Lower leg skin (tissue), 4 donors: ENCODE measurements around the gene PPP1R9B. TPM values are rescaled to one million over a fixed set of nuclear protein-coding genes. Genes with fewer than 3 reads are reported as not detected.

Source experiments
- DNase-seq, 2 donors: peaks; one replicate each; pipeline ENCODE4 v3.0.0-alpha.2; 2019; ENCODE audit warnings: low spot score in 2 of 2
- H3K4me3 ChIP-seq: fragments of 200-600 bp; sonication (generic); 2 replicates; pipeline ENCODE4 v1.5.1; 2017; ENCODE audit warnings: mild to moderate bottlenecking, low read depth; ENCODE audit not compliant: poor library complexity, severe bottlenecking
- POLR2A ChIP-seq, 2 donors: fragments of 450-650 bp; IDR thresholded peaks; one replicate each; pipeline ENCODE4 v1.6.1; 2016 to 2017; ENCODE audit warnings: antibody characterized with exemption in 2 of 2, mild to moderate bottlenecking in 1 of 2, moderate library complexity in 1 of 2
- WGBS, 2 donors: methylation state at CpG; one replicate each; pipeline ENCODE4 v1.1.5; 2018; 5-methylcytosine and 5-hydroxymethylcytosine counted together
- intact Hi-C: fragments of 100-400 bp; cut with DNase I; formaldehyde crosslinking; loops from one replicate; pipeline ENCODE4 v1.15.0; 2023; ENCODE audit warnings: low total_unique reads
- total RNA-seq, 4 donors: library from RNA; depleted of rRNA; stranded (reverse); fragments of >200 nt; gene quantifications; one replicate each; pipeline ENCODE4 v1.1.0, GENCODE V29; 2016
- TF ChIP-seq, protein P1 (sequence below), 3 donors: fragments of 450-650 bp; IDR thresholded peaks; one replicate each; pipeline ENCODE4 v1.5.1; 2016; ENCODE audit warnings: antibody characterized with exemption in 3 of 3, mild to moderate bottlenecking in 3 of 3, moderate library complexity in 2 of 3

PPP1R9B gene
- total RNA-seq, 4 donors from 2014 or later, result 20.7 to 31.9 (median 29.5) TPM

DNA sequence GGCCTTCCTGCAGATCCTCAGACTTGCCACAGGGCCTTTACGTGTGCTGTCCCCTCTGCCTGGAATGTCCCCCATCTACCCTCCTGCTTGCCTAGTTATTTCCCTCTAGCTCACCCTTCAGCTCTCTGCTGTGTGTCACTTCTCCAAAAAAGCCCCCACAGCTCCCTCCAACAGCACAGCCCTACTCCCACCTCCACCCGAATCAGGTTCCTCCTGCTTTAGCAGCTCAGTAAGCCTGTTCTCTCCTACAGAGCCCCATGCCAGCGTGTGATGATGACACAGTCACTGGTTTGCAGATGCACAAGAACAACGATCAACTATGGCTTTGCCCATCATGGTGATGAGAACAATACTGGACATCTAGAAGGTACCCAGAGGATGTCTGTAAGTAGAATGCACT, 13.4 kb downstream of the PPP1R9B start:
- intact Hi-C loops, result no loop called here
- TF ChIP-seq, protein P1, sequence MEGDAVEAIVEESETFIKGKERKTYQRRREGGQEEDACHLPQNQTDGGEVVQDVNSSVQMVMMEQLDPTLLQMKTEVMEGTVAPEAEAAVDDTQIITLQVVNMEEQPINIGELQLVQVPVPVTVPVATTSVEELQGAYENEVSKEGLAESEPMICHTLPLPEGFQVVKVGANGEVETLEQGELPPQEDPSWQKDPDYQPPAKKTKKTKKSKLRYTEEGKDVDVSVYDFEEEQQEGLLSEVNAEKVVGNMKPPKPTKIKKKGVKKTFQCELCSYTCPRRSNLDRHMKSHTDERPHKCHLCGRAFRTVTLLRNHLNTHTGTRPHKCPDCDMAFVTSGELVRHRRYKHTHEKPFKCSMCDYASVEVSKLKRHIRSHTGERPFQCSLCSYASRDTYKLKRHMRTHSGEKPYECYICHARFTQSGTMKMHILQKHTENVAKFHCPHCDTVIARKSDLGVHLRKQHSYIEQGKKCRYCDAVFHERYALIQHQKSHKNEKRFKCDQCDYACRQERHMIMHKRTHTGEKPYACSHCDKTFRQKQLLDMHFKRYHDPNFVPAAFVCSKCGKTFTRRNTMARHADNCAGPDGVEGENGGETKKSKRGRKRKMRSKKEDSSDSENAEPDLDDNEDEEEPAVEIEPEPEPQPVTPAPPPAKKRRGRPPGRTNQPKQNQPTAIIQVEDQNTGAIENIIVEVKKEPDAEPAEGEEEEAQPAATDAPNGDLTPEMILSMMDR (IDR thresholded peaks at IDR 0.05), result no peak
- no peak for TF ChIP-seq POLR2A (IDR thresholded peaks at IDR 0.05)
- WGBS, 2 donors, result 86 to 88% methylated on average over 4 of the region's 4 CpGs

DNA sequence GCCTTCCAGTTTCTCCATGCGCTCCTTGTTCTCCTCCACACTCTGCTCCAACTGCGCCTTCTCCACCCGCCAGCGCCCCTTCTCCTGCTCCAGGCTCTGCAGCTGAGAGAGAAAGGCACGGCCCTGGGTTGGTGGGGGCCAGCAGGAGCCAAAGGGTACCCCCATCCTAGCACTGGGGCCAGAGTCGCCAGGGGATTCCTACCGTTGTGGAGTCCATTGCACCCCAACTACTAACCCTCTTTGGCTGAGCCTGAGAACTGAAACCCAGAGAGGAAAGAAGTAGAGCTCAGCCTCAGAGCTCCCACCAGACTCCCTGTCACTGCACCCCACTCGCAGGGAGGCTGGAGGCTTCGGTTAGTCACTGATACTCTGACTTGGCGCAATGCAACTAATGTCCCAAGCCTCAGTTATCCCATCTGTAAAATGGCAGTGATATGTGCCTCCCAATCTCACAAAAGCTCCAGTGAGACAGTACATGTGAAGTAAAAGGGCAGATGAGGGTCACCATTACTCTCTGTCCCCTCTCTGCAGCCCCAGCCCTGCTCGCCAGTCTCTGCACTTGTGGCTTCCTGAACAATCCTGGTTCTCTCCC, 14.3 kb downstream of the PPP1R9B start:
- WGBS, 2 donors, result 89 to 93% methylated on average over 11 of the region's 11 CpGs
- intact Hi-C loops, result no loop called here

More for the DNA sequence above, 13.4 kb downstream of the PPP1R9B start:
- DNase-seq, result no peak
- H3K4me3 ChIP-seq, result no peak overlapping the region

DNA sequence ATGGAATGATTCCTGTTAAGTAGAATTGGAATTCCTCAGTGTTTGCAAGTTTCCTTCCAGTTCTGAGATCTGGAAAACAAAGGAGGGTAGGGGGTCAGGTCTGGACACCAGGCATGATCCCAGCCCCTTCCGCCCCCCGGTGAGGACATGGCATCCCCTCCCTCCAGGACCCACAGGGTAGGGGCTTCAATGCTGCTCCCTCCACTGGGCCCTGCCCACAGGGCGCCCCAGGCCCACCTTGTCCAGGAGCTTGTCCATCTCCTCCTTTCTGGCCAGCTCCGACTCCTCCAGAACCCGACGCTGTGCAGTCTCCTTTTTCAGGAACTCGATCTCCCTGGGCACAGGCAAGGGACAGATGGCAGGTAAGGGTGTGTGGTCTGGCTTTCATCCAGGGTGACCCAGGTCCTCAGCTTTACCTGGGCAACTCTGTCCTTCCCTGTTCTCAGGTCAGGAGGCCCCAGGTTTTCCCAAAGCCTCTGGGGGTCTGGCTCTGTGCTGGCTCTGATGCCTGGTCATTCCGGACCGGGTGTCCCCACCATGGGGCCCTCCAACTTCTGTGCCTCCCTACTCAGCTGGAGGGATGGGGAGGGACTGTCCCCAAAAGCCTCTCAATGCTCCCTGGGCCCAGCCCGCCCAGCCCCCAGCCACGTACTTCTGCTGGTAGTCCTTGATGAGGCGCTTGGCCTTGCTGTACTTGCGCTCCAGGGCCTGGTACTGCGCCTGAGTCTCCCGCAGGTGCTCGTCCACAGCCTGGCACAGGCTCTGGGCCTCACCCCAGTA, 15.0 kb downstream of the PPP1R9B start:
- TF ChIP-seq, protein P1 (IDR thresholded peaks at IDR 0.05), result no peak
- TF ChIP-seq POLR2A (IDR thresholded peaks at IDR 0.05), result no peak
- H3K4me3 ChIP-seq, result no peak overlapping the region
- WGBS, 2 donors, result 84% methylated on average over 14 to 16 of the region's 16 CpGs
- intact Hi-C loops, result no loop called here
- no peak for DNase-seq

More for the DNA sequence above, 14.3 kb downstream of the PPP1R9B start:
- TF ChIP-seq POLR2A (IDR thresholded peaks at IDR 0.05), result no peak
- TF ChIP-seq, protein P1 (IDR thresholded peaks at IDR 0.05), result no peak
- no peak overlapping the region for H3K4me3 ChIP-seq
- no peak for DNase-seq

DNA sequence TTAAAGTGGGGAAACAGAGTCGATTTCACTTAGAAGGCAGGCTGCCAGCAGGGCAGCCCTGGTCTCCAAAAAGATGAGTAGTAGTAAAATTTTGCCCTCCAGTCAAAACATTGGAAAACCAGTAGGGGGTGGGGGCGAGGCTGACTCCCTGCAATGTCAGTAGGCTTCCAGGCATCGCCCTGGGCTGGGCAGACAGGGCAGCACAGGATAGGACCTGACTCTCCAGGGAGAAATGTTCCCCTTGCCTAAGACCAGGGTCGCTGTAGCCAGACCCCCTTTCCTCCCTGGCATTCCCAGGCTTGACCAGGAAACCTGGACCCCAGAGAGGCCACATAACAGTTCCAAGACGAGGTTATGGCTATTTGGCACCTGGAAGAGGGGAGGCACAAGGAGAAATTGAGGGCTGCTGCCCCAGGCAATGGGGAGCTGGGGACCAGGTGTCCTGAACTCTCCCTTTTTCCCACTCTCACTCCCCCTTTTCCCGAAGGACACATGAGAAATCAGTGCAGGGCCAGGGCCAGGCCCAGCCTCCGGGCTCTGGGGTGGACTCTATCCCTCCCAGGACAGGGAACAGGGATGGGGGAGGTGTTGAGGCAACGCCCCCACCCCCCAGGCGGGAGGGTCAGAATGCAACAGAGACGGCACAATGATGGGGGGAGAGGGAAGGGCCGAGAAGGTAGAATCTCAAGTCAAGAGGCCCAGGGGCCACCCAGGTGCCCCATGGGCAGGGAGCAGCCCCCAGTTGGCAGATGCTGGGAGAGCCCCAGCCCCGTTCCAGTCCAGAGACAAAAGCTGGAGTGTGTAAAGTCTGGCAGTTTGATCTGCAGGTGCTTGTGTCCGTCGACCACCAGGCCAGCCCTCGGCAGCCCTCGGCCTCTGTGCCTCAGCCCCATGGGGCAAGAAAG, 16.0 kb downstream of the PPP1R9B start:
- DNase-seq, result no peak

DNA sequence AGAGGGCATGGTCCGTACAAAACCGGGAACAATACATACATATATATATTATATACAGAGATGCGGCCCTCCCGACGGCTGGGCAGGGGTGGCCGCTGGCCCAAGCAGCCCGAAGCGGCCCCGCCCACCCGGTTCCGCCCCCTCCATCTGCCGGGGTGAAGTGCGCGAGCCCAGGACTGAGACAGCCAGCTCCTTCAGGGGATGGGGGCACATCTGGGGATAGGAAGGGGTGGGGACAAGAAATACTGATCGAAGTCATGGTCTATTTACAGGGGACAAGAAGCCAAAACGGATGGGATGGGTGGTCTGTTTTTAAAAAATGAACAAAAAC, 16.7 kb downstream of the PPP1R9B start:
- 27 to 41% methylated on average over 16 of the region's 16 CpGs for WGBS, 2 donors
- TF ChIP-seq POLR2A (IDR thresholded peaks at IDR 0.05), result no peak
- TF ChIP-seq, protein P1 (IDR thresholded peaks at IDR 0.05), result no peak
- no peak for DNase-seq
- intact Hi-C loops, result no loop called here
- H3K4me3 ChIP-seq, result no peak overlapping the region

More for the DNA sequence above, 16.0 kb downstream of the PPP1R9B start:
- no peak overlapping the region for H3K4me3 ChIP-seq
- intact Hi-C loops, result no loop called here
- TF ChIP-seq, protein P1 (IDR thresholded peaks at IDR 0.05), result no peak
- TF ChIP-seq POLR2A (IDR thresholded peaks at IDR 0.05), result no peak
- 65 to 72% methylated on average over 16 of the region's 16 CpGs for WGBS, 2 donors
